Lung (tissue), 12 donors: Measurements from ENCODE around the gene DGKH. TPM values are rescaled to one million over a fixed set of nuclear protein-coding genes. Genes with fewer than 3 reads are reported as not detected.

Experiments
- ATAC-seq: fragments of 200-7000 bp; cut with Tn5 transposase; one replicate; pipeline ENCODE4 v1.9.1; 2020; ENCODE audit warnings: moderate number of reproducible peaks; ENCODE audit not compliant: insufficient read depth, low FRiP score
- DNase-seq, 3 donors: peaks; one replicate each; pipeline ENCODE4 v3.0.0-alpha.2; 2013 to 2017
- H3K27ac ChIP-seq, 2 donors: one replicate each; pipeline ENCODE4 v1.5.1; 2013; ENCODE audit warnings: mild to moderate bottlenecking in 2 of 2, moderate library complexity in 2 of 2, control low read depth in 1 of 2, inconsistent platforms in 1 of 2, low read depth in 1 of 2, low read length in 1 of 2
- H3K27me3 ChIP-seq, 3 donors: one replicate each; pipeline ENCODE4 v1.5.1; 2013; ENCODE audit warnings: low read length in 2 of 3; ENCODE audit not compliant: control insufficient read depth in 3 of 3, insufficient read depth in 3 of 3
- H3K36me3 ChIP-seq, 4 donors: one replicate each; pipeline ENCODE4 v1.5.1; 2013; ENCODE audit warnings: low read length in 4 of 4, mild to moderate bottlenecking in 1 of 4, moderate library complexity in 1 of 4; ENCODE audit not compliant: control insufficient read depth in 4 of 4, insufficient read depth in 4 of 4
- H3K4me1 ChIP-seq, 5 donors: one replicate each; pipeline ENCODE4 v1.5.1; 2013; ENCODE audit warnings: low read length in 5 of 5, mild to moderate bottlenecking in 2 of 5, moderate library complexity in 1 of 5; ENCODE audit not compliant: control insufficient read depth in 5 of 5, insufficient read depth in 5 of 5
- H3K4me3 ChIP-seq: one replicate; pipeline ENCODE4 v1.5.1; 2013; ENCODE audit warnings: mild to moderate bottlenecking, control low read depth, moderate library complexity
- H3K9ac ChIP-seq, 2 donors: one replicate each; pipeline ENCODE4 v1.5.1; 2013; ENCODE audit warnings: low read length in 2 of 2, control low read depth in 1 of 2; ENCODE audit not compliant: insufficient read depth in 1 of 2
- H3K9me3 ChIP-seq, 4 donors: one replicate each; pipeline ENCODE4 v1.5.1; 2013; ENCODE audit warnings: low read length in 3 of 4, mild to moderate bottlenecking in 1 of 4, moderate library complexity in 1 of 4; ENCODE audit not compliant: control insufficient read depth in 4 of 4, insufficient read depth in 3 of 4
- WGBS, 2 donors: extraction: QIAGEN DNeasy Blood & Tissue Kit; methylation state at CpG; one replicate each; pipeline ENCODE4 v1.1.7; 2013; 5-methylcytosine and 5-hydroxymethylcytosine counted together
- polyA plus RNA-seq, 2 donors: library from polyadenylated mRNA; stranded (reverse); fragments of 200-250 nt; gene quantifications; one replicate each; pipeline ENCODE4 v1.2.1, GENCODE V29; 2013
- total RNA-seq, 2 donors: library from RNA; depleted of rRNA in 1 of 2; stranded (reverse); fragments of >200 nt in 1 of 2; gene quantifications; one replicate each; pipeline ENCODE4 v1.2.1, GENCODE V29; 2014 to 2021
- TF ChIP-seq, protein P1 (sequence below): IDR thresholded peaks from 2 replicates; pipeline ENCODE4 v1.5.1; 2012; ENCODE audit warnings: mild to moderate bottlenecking; ENCODE audit errors: control extremely low read depth, extremely low read depth
- donor health status: control.
- donor health status: control.
- donor health status: Bipolar disorder and iron deficiency.
- donor health status: healthy.
- donor health status: DM: yes; HTN: yes; CAD: no.

DGKH gene
- total and polyA plus RNA-seq, 4 donors, result 2.2 to 33.1 (median 11.4) TPM

DNA sequence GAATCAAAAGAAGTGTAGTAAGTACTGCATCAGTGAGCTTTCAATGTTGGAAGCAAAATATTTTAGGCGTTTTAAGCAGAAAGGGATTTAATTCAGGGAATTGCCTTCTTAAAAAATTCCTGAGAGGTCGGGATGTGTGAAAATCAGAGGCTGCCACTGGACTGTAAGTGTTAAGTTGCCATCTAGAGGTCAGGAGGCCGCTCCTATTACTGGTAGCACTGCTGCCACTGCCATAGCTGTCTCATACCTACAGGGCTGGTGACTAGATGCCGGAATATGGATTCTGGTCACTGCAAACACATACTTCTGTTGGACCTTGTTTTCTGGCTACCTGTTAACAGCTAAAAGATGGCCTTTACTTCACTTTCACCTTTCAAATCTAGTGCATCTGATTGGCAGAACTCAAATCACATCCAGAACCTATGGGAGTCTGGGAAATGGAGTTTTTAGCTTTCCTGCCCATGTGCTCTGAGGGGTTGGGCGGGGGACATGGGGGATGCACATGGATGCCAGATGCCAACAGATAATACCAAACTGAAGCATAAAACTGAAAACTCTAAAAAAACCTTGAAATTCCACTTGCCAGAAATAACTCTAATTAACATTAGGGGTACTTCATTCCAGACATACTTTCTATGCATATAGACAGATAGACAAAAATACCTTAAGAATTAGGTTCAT lies 29.8 kb downstream of the DGKH start:
- ATAC-seq, result no peak
- TF ChIP-seq, protein P1, sequence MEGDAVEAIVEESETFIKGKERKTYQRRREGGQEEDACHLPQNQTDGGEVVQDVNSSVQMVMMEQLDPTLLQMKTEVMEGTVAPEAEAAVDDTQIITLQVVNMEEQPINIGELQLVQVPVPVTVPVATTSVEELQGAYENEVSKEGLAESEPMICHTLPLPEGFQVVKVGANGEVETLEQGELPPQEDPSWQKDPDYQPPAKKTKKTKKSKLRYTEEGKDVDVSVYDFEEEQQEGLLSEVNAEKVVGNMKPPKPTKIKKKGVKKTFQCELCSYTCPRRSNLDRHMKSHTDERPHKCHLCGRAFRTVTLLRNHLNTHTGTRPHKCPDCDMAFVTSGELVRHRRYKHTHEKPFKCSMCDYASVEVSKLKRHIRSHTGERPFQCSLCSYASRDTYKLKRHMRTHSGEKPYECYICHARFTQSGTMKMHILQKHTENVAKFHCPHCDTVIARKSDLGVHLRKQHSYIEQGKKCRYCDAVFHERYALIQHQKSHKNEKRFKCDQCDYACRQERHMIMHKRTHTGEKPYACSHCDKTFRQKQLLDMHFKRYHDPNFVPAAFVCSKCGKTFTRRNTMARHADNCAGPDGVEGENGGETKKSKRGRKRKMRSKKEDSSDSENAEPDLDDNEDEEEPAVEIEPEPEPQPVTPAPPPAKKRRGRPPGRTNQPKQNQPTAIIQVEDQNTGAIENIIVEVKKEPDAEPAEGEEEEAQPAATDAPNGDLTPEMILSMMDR, result no peak
- Histone ChIP-seq H3K27me3 (no peaks in the 10 kb centered on the region), H3K4me1 (peaks cover 0 to 16% (median 2%) of the 10 kb centered on the region in 5 donors), H3K9me3 (no peaks in the 10 kb centered on the region), H3K36me3 (no peaks in the 10 kb centered on the region), H3K4me3 (no peak overlapping the region), H3K27ac (no peak overlapping the region), H3K9ac (no peak overlapping the region)
- DNase-seq, result no peak
- WGBS, 2 donors, result 86 to 93% methylated on average over 5 of the region's 5 CpGs

DNA sequence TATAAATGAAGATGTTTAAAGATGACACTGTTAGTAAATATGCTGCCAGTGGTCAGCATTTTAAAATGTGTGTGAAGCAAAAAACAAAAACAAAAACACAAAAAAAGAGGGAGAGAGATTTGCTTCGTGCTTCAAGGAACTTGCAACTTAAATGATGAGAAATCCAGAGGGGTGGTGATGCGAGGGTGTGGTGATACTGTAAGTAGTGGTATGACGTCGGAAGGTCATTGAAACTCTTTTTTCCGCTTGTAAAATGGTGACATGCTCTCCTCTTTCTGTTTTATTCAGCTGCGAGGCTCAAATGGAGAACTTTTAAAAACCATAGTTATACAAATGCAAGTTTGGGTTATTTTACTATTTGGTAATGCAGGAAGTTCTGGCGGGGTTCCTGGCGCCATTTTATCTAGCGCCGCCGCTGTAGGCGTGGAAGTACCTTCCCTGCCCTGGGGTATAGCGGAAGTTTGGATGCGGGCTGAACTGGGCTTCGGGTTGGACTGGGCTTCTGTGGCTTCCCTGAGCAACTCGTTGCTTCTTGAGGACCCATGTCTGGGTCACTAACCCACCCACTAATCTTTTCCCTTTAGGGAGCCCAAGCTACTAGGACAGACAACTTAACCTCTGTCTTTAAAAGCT lies 34.8 kb downstream of the DGKH start:
- Histone ChIP-seq H3K4me3 (no peak overlapping the region), H3K36me3 (no peaks in the 10 kb centered on the region), H3K27me3 (no peaks in the 10 kb centered on the region), H3K9me3 (peaks cover 0 to 3% (median 0%) of the 10 kb centered on the region in 4 donors), H3K9ac (no peak overlapping the region), H3K4me1 (peaks cover 0 to 4% (median 0%) of the 10 kb centered on the region in 5 donors), H3K27ac (no peak overlapping the region)
- TF ChIP-seq, protein P1, result no peak
- 89 to 93% methylated on average over 16 of the region's 16 CpGs for WGBS, 2 donors
- no peak for ATAC-seq
- DNase-seq, result no peak

DNA sequence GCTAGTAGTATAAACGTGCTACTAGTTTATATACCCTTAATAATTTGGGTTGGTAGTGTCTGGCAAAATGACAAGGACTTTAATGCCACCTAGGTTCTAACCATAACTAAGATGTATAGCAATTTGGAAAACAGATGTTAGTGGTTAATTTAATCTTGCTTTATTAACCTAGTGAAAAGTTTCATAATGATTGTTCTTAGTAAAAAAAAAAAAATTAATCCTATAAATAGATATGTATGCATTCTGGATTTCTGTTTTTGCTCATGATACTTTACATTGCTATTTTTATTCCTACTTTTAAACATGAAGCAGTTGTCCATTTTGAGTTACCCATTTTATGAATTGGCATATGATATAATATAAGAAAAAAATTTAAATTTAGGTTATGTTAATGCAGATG lies 36.3 kb downstream of the DGKH start:
- Histone ChIP-seq H3K36me3 (no peaks in the 10 kb centered on the region), H3K9ac (no peak overlapping the region), H3K27me3 (no peaks in the 10 kb centered on the region), H3K9me3 (peaks cover 0 to 3% (median 0%) of the 10 kb centered on the region in 4 donors), H3K27ac (no peak overlapping the region), H3K4me3 (no peak overlapping the region), H3K4me1 (peaks cover 0 to 4% (median 0%) of the 10 kb centered on the region in 5 donors)
- WGBS, 2 donors, result 69 to 85% methylated on average over 1 of the region's 1 CpG
- no peak for DNase-seq
- no peak for ATAC-seq
- TF ChIP-seq, protein P1, result no peak
